Measurements from ENCODE around the gene MIS18A.

MIS18A gene

GRCh38 chr21:32322676-32323075 lies 43.8 kb upstream of the MIS18A start:
- Histone ChIP-seq H3K9me3 (replicated peaks; ENCODE audit: insufficient read depth, low read length) (no peaks in the 10 kb centered on the region), H4K20me1 (ENCODE audit: insufficient read depth, low read length) (no peaks in the 10 kb centered on the region), H3F3A (ENCODE audit: insufficient read depth, low read length) (no peaks in the 10 kb centered on the region), H3K27me3 (replicated peaks; ENCODE audit: insufficient read depth, low read length) (no peaks in the 10 kb centered on the region), H3K9me2 (replicated peaks; ENCODE audit: insufficient read depth, low read length) (no peaks in the 10 kb centered on the region), H3K27ac (ENCODE audit: low read length) (no peak overlapping the region), H3K4me1 (ENCODE audit: low read length) (no peaks in the 10 kb centered on the region), H2AFZ (ENCODE audit: low read length) (no peak overlapping the region), H3K4me2 (ENCODE audit: low read depth, low read length) (no peak overlapping the region), H3K79me2 (ENCODE audit: low read length) (no peaks in the 10 kb centered on the region), H3K36me3 (replicated peaks; ENCODE audit: insufficient read depth, low read length) (peaks cover 37% of the 10 kb centered on the region), H3K4me3 (ENCODE audit: low read length) (no peak overlapping the region), H3K9ac (ENCODE audit: low read length) (no peak overlapping the region)
- TF ChIP-seq CTCF (IDR thresholded peaks at IDR 0.05; ENCODE audit: low read length) (no peak), EZH2phosphoT487 (IDR thresholded peaks at IDR 0.05; ENCODE audit: low read length) (no peak), EZH2 (optimal IDR thresholded peaks at IDR 0.05; ENCODE audit: low read depth, low read length) (no peak)
- DNase-seq: no peak

- Histone ChIP-seq H2AFZ (ENCODE audit: low read length) (no peak overlapping the region), H3K79me2 (ENCODE audit: low read length) (no peaks in the 10 kb centered on the region), H3K9me3 (replicated peaks; ENCODE audit: insufficient read depth, low read length) (no peaks in the 10 kb centered on the region), H4K20me1 (ENCODE audit: insufficient read depth, low read length) (no peaks in the 10 kb centered on the region), H3K9ac (ENCODE audit: low read length) (no peak overlapping the region), H3K27ac (ENCODE audit: low read length) (no peak overlapping the region), H3K9me2 (replicated peaks; ENCODE audit: insufficient read depth, low read length) (no peaks in the 10 kb centered on the region), H3K36me3 (replicated peaks; ENCODE audit: insufficient read depth, low read length) (peaks cover 43% of the 10 kb centered on the region), H3K27me3 (replicated peaks; ENCODE audit: insufficient read depth, low read length) (no peaks in the 10 kb centered on the region), H3K4me1 (ENCODE audit: low read length) (no peaks in the 10 kb centered on the region), H3F3A (ENCODE audit: insufficient read depth, low read length) (no peaks in the 10 kb centered on the region), H3K4me3 (ENCODE audit: low read length) (no peak overlapping the region), H3K4me2 (ENCODE audit: low read depth, low read length) (no peak overlapping the region)
- TF ChIP-seq EZH2phosphoT487 (IDR thresholded peaks at IDR 0.05; ENCODE audit: low read length) (no peak), EZH2 (optimal IDR thresholded peaks at IDR 0.05; ENCODE audit: low read depth, low read length) (no peak), CTCF (IDR thresholded peaks at IDR 0.05; ENCODE audit: low read length) (no peak)
- no peak for DNase-seq
Observed at GRCh38 chr21:32322103-32322502, 43.3 kb upstream of the MIS18A start.

DNA sequence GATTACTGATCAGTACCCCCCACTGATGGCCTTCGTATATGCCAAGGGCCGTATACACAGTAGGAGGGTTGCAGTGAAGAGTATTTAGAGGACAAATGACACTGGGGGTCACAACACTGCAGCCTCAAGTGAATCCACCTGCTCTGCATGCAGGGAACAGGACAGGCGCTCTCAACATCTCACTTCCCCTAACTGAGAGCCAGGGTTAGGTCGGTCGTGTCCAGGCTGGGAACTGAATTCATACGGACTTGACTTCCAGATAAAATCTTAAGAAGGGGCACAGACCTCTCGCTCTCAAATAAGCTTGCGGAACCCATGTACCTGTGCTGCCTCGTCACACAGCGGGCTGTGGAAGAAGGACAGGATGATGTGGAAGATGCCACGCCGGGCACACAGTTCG lies 42.6 kb upstream of the MIS18A start:
- Histone ChIP-seq H3K27ac (ENCODE audit: low read length) (no peak overlapping the region), H3K4me1 (ENCODE audit: low read length) (no peaks in the 10 kb centered on the region), H2AFZ (ENCODE audit: low read length) (no peak overlapping the region), H3K4me2 (ENCODE audit: low read depth, low read length) (no peak overlapping the region), H3K79me2 (ENCODE audit: low read length) (no peaks in the 10 kb centered on the region), H4K20me1 (ENCODE audit: insufficient read depth, low read length) (no peaks in the 10 kb centered on the region), H3F3A (ENCODE audit: insufficient read depth, low read length) (no peaks in the 10 kb centered on the region), H3K36me3 (replicated peaks; ENCODE audit: insufficient read depth, low read length) (peaks cover 47% of the 10 kb centered on the region), H3K9me2 (replicated peaks; ENCODE audit: insufficient read depth, low read length) (no peaks in the 10 kb centered on the region), H3K9ac (ENCODE audit: low read length) (no peak overlapping the region), H3K27me3 (replicated peaks; ENCODE audit: insufficient read depth, low read length) (no peaks in the 10 kb centered on the region), H3K9me3 (replicated peaks; ENCODE audit: insufficient read depth, low read length) (no peaks in the 10 kb centered on the region), H3K4me3 (ENCODE audit: low read length) (no peak overlapping the region)
- DNase-seq: no peak
- no peak for TF ChIP-seq EZH2phosphoT487 (IDR thresholded peaks at IDR 0.05; ENCODE audit: low read length)
- TF ChIP-seq CTCF (IDR thresholded peaks at IDR 0.05; ENCODE audit: low read length): no peak
- no peak for TF ChIP-seq EZH2 (optimal IDR thresholded peaks at IDR 0.05; ENCODE audit: low read depth, low read length)

Data from MM.1S (cell line).